ENCODE data around the gene COL21A1.

The COL21A1 gene

DNA sequence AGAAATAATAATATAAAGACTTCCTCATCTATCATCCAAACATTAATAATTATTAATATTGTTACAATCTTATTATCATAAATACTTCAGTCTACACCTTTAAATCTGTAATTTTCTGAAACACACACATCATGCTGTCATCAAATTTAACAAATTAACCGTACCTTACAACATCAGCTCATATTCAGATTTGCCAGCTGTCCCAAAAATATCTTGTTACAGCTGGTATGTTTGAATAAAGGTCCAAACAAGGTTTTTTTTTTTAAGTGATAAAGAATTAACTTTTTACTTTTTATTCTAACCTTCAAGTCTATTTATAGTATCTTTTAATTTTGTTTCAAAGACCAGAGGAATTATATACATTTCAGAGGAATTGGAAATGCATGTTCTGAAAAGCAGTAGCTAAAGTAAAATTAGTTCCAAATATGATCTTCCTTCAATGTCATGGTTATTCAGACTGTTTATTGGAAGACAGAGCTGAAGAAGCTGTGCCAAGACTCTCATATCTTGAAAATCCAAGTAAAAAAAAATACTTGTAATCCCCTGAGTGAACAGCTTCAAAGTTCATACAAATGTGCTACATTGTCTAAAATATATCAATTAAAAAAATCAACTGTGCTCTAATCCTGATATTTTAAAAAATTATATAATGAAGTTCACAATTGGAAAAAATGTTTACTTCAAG lies 210.3 kb downstream of the COL21A1 start:
- no peak overlapping the region for H3K27ac ChIP-seq (ENCODE audit: extremely low read depth, low read depth, low read length)
- peaks cover 6% of the 10 kb centered on the region; the same call in 1 of the 2 replicates for H3K4me1 ChIP-seq (ENCODE audit: control insufficient read depth, insufficient read depth, low read length)
- no peaks in the 10 kb centered on the region for H3K36me3 ChIP-seq (ENCODE audit: control insufficient read depth in 2 of 2, insufficient read depth in 1 of 2, low read length in 2 of 2)
- ChIA-PET POLR2A (no interaction called here), CTCF (interaction anchor here (0.8 to 2.0 kb wide), 4 partner anchors 13 to 256 kb away, joined by 3 to 7 read pairs (median 4); no protein-coding TSS in a partner anchor)
- H3K4me3 ChIP-seq (ENCODE audit: low read depth, low read length) = no peak overlapping the region
- no peaks in the 10 kb centered on the region for H3K9me3 ChIP-seq (ENCODE audit: control insufficient read depth, insufficient read depth, low read depth, low read length)
- TF ChIP-seq HOXA7 (CRISPR knock-in tag; IDR thresholded peaks at IDR 0.05; ENCODE audit: borderline replicate concordance) (no peak), YY2 (tag by site-specific recombination; IDR thresholded peaks at IDR 0.05) (no peak), ZNF10 (tag by site-specific recombination; IDR thresholded peaks at IDR 0.05) (no peak), ZNF843 (tag by site-specific recombination; IDR thresholded peaks at IDR 0.05) (no peak), ZNF155 (tag by site-specific recombination; IDR thresholded peaks at IDR 0.05) (no peak), ZNF2 (tag by site-specific recombination; IDR thresholded peaks at IDR 0.05) (no peak), ZNF623 (tag by site-specific recombination; IDR thresholded peaks at IDR 0.05) (no peak), ZNF169 (tag by site-specific recombination; IDR thresholded peaks at IDR 0.05) (no peak), ZNF211 (tag by site-specific recombination; IDR thresholded peaks at IDR 0.05; ENCODE audit: low read depth) (no peak), SALL2 (tag by site-specific recombination; IDR thresholded peaks at IDR 0.05; ENCODE audit: borderline replicate concordance) (no peak), ZBTB7A (tag by site-specific recombination; IDR thresholded peaks at IDR 0.05; ENCODE audit: low read depth) (no peak)
- TF ChIP-seq, protein P1, sequence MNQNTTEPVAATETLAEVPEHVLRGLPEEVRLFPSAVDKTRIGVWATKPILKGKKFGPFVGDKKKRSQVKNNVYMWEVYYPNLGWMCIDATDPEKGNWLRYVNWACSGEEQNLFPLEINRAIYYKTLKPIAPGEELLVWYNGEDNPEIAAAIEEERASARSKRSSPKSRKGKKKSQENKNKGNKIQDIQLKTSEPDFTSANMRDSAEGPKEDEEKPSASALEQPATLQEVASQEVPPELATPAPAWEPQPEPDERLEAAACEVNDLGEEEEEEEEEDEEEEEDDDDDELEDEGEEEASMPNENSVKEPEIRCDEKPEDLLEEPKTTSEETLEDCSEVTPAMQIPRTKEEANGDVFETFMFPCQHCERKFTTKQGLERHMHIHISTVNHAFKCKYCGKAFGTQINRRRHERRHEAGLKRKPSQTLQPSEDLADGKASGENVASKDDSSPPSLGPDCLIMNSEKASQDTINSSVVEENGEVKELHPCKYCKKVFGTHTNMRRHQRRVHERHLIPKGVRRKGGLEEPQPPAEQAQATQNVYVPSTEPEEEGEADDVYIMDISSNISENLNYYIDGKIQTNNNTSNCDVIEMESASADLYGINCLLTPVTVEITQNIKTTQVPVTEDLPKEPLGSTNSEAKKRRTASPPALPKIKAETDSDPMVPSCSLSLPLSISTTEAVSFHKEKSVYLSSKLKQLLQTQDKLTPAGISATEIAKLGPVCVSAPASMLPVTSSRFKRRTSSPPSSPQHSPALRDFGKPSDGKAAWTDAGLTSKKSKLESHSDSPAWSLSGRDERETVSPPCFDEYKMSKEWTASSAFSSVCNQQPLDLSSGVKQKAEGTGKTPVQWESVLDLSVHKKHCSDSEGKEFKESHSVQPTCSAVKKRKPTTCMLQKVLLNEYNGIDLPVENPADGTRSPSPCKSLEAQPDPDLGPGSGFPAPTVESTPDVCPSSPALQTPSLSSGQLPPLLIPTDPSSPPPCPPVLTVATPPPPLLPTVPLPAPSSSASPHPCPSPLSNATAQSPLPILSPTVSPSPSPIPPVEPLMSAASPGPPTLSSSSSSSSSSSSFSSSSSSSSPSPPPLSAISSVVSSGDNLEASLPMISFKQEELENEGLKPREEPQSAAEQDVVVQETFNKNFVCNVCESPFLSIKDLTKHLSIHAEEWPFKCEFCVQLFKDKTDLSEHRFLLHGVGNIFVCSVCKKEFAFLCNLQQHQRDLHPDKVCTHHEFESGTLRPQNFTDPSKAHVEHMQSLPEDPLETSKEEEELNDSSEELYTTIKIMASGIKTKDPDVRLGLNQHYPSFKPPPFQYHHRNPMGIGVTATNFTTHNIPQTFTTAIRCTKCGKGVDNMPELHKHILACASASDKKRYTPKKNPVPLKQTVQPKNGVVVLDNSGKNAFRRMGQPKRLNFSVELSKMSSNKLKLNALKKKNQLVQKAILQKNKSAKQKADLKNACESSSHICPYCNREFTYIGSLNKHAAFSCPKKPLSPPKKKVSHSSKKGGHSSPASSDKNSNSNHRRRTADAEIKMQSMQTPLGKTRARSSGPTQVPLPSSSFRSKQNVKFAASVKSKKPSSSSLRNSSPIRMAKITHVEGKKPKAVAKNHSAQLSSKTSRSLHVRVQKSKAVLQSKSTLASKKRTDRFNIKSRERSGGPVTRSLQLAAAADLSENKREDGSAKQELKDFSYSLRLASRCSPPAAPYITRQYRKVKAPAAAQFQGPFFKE (tag by site-specific recombination; IDR thresholded peaks at IDR 0.05; ENCODE audit: borderline replicate concordance) = no peak
- TF ChIP-seq, protein P2, sequence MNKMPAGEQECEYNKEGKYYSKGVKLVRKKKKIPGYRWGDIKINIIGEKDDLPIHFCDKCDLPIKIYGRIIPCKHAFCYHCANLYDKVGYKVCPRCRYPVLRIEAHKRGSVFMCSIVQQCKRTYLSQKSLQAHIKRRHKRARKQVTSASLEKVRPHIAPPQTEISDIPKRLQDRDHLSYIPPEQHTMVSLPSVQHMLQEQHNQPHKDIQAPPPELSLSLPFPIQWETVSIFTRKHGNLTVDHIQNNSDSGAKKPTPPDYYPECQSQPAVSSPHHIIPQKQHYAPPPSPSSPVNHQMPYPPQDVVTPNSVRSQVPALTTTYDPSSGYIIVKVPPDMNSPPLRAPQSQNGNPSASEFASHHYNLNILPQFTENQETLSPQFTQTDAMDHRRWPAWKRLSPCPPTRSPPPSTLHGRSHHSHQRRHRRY (tag by site-specific recombination; IDR thresholded peaks at IDR 0.05) = no peak

DNA sequence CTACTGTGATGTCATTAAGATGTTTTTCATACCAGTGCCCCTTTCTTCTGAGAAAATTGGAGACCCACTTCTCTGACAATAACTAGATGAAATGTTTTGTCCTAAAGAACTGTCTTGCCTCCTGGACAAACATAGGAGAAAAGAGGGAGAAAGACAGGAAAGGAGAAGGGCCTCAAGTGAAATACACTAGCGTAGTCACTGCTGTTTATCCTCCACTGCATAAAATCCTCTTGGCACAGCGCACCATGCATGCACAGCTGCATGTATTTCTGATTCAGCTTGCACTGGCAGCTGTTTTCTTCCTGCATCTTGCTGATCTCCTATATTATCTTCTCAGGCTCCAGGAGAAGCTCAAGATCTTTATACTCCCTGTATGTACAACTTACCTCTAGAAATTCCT lies 214.0 kb downstream of the COL21A1 start:
- Histone ChIP-seq H3K4me1 (ENCODE audit: control insufficient read depth, insufficient read depth, low read length) (peaks cover 6% of the 10 kb centered on the region; the same call in 1 of the 2 replicates), H3K36me3 (ENCODE audit: control insufficient read depth in 2 of 2, insufficient read depth in 1 of 2, low read length in 2 of 2) (no peaks in the 10 kb centered on the region), H3K4me3 (ENCODE audit: low read depth, low read length) (no peak overlapping the region), H3K9me3 (ENCODE audit: control insufficient read depth, insufficient read depth, low read depth, low read length) (no peaks in the 10 kb centered on the region), H3K27ac (ENCODE audit: extremely low read depth, low read depth, low read length) (no peak overlapping the region)
- CTCF ChIA-PET = interaction anchor here (1.0 kb wide), 1 partner anchor 281 kb away, joined by 4 read pairs; no protein-coding TSS in a partner anchor
- POLR2A ChIA-PET = no interaction called here
- TF ChIP-seq ZNF366 (tag by site-specific recombination; conservative IDR thresholded peaks at IDR 0.05) (no peak), SP2 (tag by site-specific recombination; IDR thresholded peaks at IDR 0.05) (no peak), ZNF121 (tag by site-specific recombination; IDR thresholded peaks at IDR 0.05) (no peak), HOXC10 (CRISPR knock-in tag; IDR thresholded peaks at IDR 0.05) (no peak), ZNF791 (tag by site-specific recombination; IDR thresholded peaks at IDR 0.05) (no peak)
- TF ChIP-seq, protein P1 (tag by site-specific recombination; IDR thresholded peaks at IDR 0.05; ENCODE audit: borderline replicate concordance) = no peak
- TF ChIP-seq, protein P3, sequence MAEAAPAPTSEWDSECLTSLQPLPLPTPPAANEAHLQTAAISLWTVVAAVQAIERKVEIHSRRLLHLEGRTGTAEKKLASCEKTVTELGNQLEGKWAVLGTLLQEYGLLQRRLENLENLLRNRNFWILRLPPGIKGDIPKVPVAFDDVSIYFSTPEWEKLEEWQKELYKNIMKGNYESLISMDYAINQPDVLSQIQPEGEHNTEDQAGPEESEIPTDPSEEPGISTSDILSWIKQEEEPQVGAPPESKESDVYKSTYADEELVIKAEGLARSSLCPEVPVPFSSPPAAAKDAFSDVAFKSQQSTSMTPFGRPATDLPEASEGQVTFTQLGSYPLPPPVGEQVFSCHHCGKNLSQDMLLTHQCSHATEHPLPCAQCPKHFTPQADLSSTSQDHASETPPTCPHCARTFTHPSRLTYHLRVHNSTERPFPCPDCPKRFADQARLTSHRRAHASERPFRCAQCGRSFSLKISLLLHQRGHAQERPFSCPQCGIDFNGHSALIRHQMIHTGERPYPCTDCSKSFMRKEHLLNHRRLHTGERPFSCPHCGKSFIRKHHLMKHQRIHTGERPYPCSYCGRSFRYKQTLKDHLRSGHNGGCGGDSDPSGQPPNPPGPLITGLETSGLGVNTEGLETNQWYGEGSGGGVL (tag by site-specific recombination; IDR thresholded peaks at IDR 0.05) = no peak

Data from HEK293 (cell line).